Naive thymus-derived CD4-positive, alpha-beta T cell (primary cell): Measurements from ENCODE around the gene DCANP1. TPM values are rescaled to one million over a fixed set of nuclear protein-coding genes. Genes with fewer than 3 reads are reported as not detected.

ENCODE experiments used
- ATAC-seq: fragments of 150-1000 bp; cut with Tn5 transposase; 2 replicates; pipeline ENCODE4 v1.10.0; 2021; ENCODE audit warnings: mild to moderate bottlenecking, moderate library complexity
- CTCF ChIA-PET: fragments of 350-600 bp; sonication (Branson Sonifier 250); formaldehyde crosslinking; loops from one replicate; lab custom pipeline; 2021; ENCODE audit warnings: antibody characterized with exemption; lab: Charles Lee
- POLR2A ChIA-PET: fragments of 350-600 bp; sonication (Branson Sonifier 250); formaldehyde crosslinking; loops from one replicate; lab custom pipeline; 2021; ENCODE audit warnings: antibody characterized with exemption, inconsistent platforms; lab: Charles Lee
- DNase-seq, 9 donors: peaks; one replicate each; pipeline versions ENCODE4 v3.0.0 to v3.0.0-alpha.2; 2020 to 2022; ENCODE audit warnings: mixed read lengths in 1 of 9
- H3K27ac ChIP-seq: one replicate; pipeline ENCODE4 v1.7.0; 2013; ENCODE audit warnings: mild to moderate bottlenecking, low read depth, low read length, moderate library complexity
- H3K27me3 ChIP-seq, 2 donors: one replicate each; pipeline ENCODE4 v1.7.0; 2013; ENCODE audit warnings: low read length in 2 of 2, mild to moderate bottlenecking in 2 of 2, moderate library complexity in 2 of 2; ENCODE audit not compliant: control insufficient read depth in 2 of 2, insufficient read depth in 2 of 2
- H3K36me3 ChIP-seq, 3 experiments: 1 replicate in 2 of 3; 2 replicates in 1 of 3; pipeline ENCODE4 v1.7.0; 2013; ENCODE audit warnings: low read length in 3 of 3, mild to moderate bottlenecking in 3 of 3, moderate library complexity in 1 of 3; ENCODE audit not compliant: insufficient read depth in 3 of 3, control insufficient read depth in 2 of 3
- H3K4me1 ChIP-seq, 2 donors: one replicate each; pipeline ENCODE4 v1.7.0; 2013; ENCODE audit warnings: low read length in 2 of 2, mild to moderate bottlenecking in 2 of 2, moderate library complexity in 1 of 2; ENCODE audit not compliant: control insufficient read depth in 2 of 2, insufficient read depth in 2 of 2
- H3K4me3 ChIP-seq: 2 replicates; pipeline ENCODE4 v1.7.0; 2013; ENCODE audit warnings: mild to moderate bottlenecking, low read length
- H3K9me3 ChIP-seq, 3 experiments: 1 replicate in 2 of 3; 2 replicates in 1 of 3; pipeline ENCODE4 v1.7.0; 2013; ENCODE audit warnings: low read length in 3 of 3; ENCODE audit not compliant: control insufficient read depth in 2 of 3
- H3K27ac Mint-ChIP-seq, 9 donors: one replicate each; pipeline ENCODE4 v1.8.0; 2020 to 2022; ENCODE audit warnings: mixed read lengths in 9 of 9, mild to moderate bottlenecking in 8 of 9, moderate library complexity in 5 of 9, inconsistent platforms in 2 of 9
- H3K27me3 Mint-ChIP-seq, 5 donors: one replicate each; pipeline ENCODE4 v1.8.0; 2021 to 2022; ENCODE audit warnings: mixed read lengths in 5 of 5, mild to moderate bottlenecking in 1 of 5
- H3K36me3 Mint-ChIP-seq, 5 donors: one replicate each; pipeline ENCODE4 v1.8.0; 2020 to 2022; ENCODE audit warnings: mixed read lengths in 5 of 5, mild to moderate bottlenecking in 3 of 5, inconsistent platforms in 1 of 5
- H3K4me1 Mint-ChIP-seq, 7 donors: one replicate each; pipeline ENCODE4 v1.8.0; 2020 to 2022; ENCODE audit warnings: mixed read lengths in 7 of 7, mild to moderate bottlenecking in 3 of 7, inconsistent platforms in 1 of 7
- H3K4me3 Mint-ChIP-seq, 10 donors: one replicate each; pipeline ENCODE4 v1.8.0; 2020 to 2022; ENCODE audit warnings: mild to moderate bottlenecking in 10 of 10, mixed read lengths in 10 of 10, moderate library complexity in 6 of 10, inconsistent platforms in 2 of 10
- H3K9me3 Mint-ChIP-seq, 11 donors: one replicate each; pipeline ENCODE4 v1.8.0; 2020 to 2022; ENCODE audit warnings: mixed read lengths in 11 of 11, mild to moderate bottlenecking in 4 of 11, inconsistent platforms in 1 of 11, moderate library complexity in 1 of 11
- intact Hi-C, 2 donors: fragments of 100-400 bp; cut with micrococcal nuclease; formaldehyde crosslinking; loops; one replicate each; pipeline ENCODE4 v1.15.1; 2023
- polyA plus RNA-seq, 2 donors: library from polyadenylated mRNA; unstranded; fragments of 300-500 nt; fragmentation: Illumina TruSeq; gene quantifications; one replicate each; pipeline ENCODE4 v1.2.3, GENCODE V29; 2021
- total RNA-seq, 6 experiments: library from RNA in 5 of 6; stranded (reverse) in 5 of 6; gene quantifications; 1 replicate in 5 of 6; 2 replicates in 1 of 6; pipeline ENCODE4 v1.2.3 and lab custom pipeline; 2021 to 2026

DCANP1 gene
- total and polyA plus RNA-seq, 7 experiments from 2014 or later, result 0.16 to 0.59 TPM; not detected in 5

- H3K27me3 ChIP-seq, result no peaks in the 10 kb centered on the region
- H3K4me1 ChIP-seq, result peaks cover 0 to 6% of the 10 kb centered on the region in 2 donors
- peak overlapping the region in 1 of 10 donors; percentile 79 for H3K4me3 Mint-ChIP-seq
- peaks cover 7 to 25% (median 13%) of the 10 kb centered on the region in 5 donors for H3K27me3 Mint-ChIP-seq
- intact Hi-C loops, result loop anchor here (1.0 to 5.0 kb wide), 4 partner anchors 27 to 66 kb away; partner anchors contain the start of gene MACROH2A1 (in 2 of the 2)
- DNase-seq, result peak in 7 of 9 donors; percentile 4 to 57 (median 31)
- no peaks in the 10 kb centered on the region for H3K36me3 ChIP-seq
- peak overlapping the region in 3 of 9 donors; percentile 14 to 92 (median 48) for H3K27ac Mint-ChIP-seq
- H3K9me3 Mint-ChIP-seq, result peaks cover 0 to 15% (median 5%) of the 10 kb centered on the region in 11 donors
- no peaks in the 10 kb centered on the region for H3K9me3 ChIP-seq
- H3K4me3 ChIP-seq, result no peak overlapping the region
- ATAC-seq, result peak; percentile 88
- H3K27ac ChIP-seq, result no peak overlapping the region
- H3K36me3 Mint-ChIP-seq, result peaks cover 0 to 7% (median 3%) of the 10 kb centered on the region in 5 donors
- POLR2A ChIA-PET, result no interaction called here
- H3K4me1 Mint-ChIP-seq, result peaks cover 0 to 28% (median 6%) of the 10 kb centered on the region in 7 donors
- CTCF ChIA-PET, result interaction anchor here (0.7 to 2.0 kb wide), 7 partner anchors 24 to 266 kb away, joined by 3 to 11 read pairs (median 4); no protein-coding TSS in a partner anchor
These were observed 20.8 kb downstream of the DCANP1 start for GRCh38 chr5:135426102-135427082.

- H3K27ac Mint-ChIP-seq, result peak overlapping the region in 3 of 9 donors; percentile 14 to 92 (median 48)
- intact Hi-C loops, result loop anchor here (1.0 to 5.0 kb wide), 4 partner anchors 26 to 65 kb away; partner anchors contain the start of gene MACROH2A1 (in 2 of the 2)
- peaks cover 0 to 7% (median 3%) of the 10 kb centered on the region in 5 donors for H3K36me3 Mint-ChIP-seq
- CTCF ChIA-PET, result interaction anchor here (0.7 to 2.0 kb wide), 6 partner anchors 13 to 266 kb away, joined by 3 to 11 read pairs (median 4); no protein-coding TSS in a partner anchor
- DNase-seq (peak in 1 of 9 donors; percentile 1), ATAC-seq (no peak)
- H3K4me3 Mint-ChIP-seq, result peak overlapping the region in 1 of 10 donors; percentile 79
- POLR2A ChIA-PET, result no interaction called here
- Histone ChIP-seq H3K9me3 (no peaks in the 10 kb centered on the region), H3K27ac (no peak overlapping the region), H3K27me3 (no peaks in the 10 kb centered on the region), H3K4me1 (peaks cover 0 to 6% of the 10 kb centered on the region in 2 donors), H3K36me3 (no peaks in the 10 kb centered on the region), H3K4me3 (no peak overlapping the region)
- H3K4me1 Mint-ChIP-seq, result peaks cover 0 to 28% (median 6%) of the 10 kb centered on the region in 7 donors
- H3K9me3 Mint-ChIP-seq, result peaks cover 0 to 19% (median 5%) of the 10 kb centered on the region in 11 donors
- H3K27me3 Mint-ChIP-seq, result peaks cover 12 to 32% (median 20%) of the 10 kb centered on the region in 5 donors
These were observed 21.5 kb downstream of the DCANP1 start for GRCh38 chr5:135425641-135426040.

DNA sequence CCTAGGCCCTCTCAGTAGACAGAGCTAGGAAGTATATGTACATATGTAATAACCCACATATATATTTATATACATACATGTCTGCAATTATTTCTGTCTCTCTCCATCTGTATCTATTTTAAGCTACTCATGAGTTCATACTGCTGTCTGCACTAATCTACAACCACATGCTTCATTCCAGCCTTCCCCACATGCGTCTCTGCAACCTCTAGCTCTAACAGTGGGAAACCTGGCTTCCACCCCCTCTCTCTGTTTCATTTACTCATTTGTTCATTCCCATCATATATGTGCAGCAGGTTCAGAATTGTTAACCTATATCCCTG, 23.3 kb downstream of the DCANP1 start:
- POLR2A ChIA-PET, result no interaction called here

DNA sequence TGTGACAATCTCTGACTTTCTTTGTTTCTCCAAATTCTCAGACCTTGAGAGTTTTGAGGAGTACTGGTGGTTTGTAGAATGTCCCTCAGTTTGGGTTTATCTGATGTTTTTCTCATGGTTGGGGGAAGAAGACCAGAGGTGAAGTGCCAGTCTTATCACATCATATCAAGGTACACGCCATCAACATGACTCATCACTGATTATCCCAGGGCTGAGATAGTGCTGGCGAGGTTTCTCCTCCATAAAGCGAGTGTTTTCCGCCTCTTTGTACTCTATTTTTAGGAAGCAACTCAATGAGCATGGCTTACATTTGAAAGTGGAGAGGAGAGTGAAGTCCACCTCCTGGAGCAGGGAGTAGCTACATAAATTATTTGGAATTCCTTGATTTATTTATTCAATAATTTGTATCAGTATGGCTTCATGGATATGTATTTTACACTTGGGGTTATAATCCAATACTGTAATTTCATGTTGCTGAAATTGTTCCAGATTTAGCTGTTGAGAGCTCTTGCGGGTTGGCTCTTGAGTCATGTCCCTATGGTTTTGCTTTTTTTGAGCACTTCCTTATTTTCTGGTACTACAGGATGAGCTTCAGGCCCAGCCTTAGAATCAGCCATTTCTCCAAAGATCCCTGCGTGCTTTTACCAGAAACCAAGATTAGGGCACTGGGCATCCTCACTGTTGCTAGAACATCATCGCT, 23.9 kb downstream of the DCANP1 start:
- Histone ChIP-seq H3K27ac (no peak overlapping the region), H3K4me3 (no peak overlapping the region), H3K27me3 (no peaks in the 10 kb centered on the region), H3K36me3 (no peaks in the 10 kb centered on the region), H3K9me3 (no peaks in the 10 kb centered on the region), H3K4me1 (peaks cover 0 to 6% of the 10 kb centered on the region in 2 donors)
- Mint-ChIP-seq H3K4me1 (peaks cover 0 to 28% (median 6%) of the 10 kb centered on the region in 7 donors), H3K36me3 (peaks cover 0 to 8% (median 0%) of the 10 kb centered on the region in 5 donors), H3K27ac (no peak overlapping the region), H3K27me3 (peaks cover 20 to 44% (median 38%) of the 10 kb centered on the region in 5 donors), H3K9me3 (peaks cover 0 to 27% (median 10%) of the 10 kb centered on the region in 11 donors), H3K4me3 (no peak overlapping the region)
- ChIA-PET CTCF (interaction anchor here (1.0 kb wide), 1 partner anchor 63 kb away, joined by 3 read pairs; no protein-coding TSS in a partner anchor), POLR2A (no interaction called here)
- DNase-seq, result no peak
- ATAC-seq, result peak; percentile 75
- intact Hi-C loops, result no loop called here

More for the DNA sequence above, 23.3 kb downstream of the DCANP1 start:
- CTCF ChIA-PET, result interaction anchor here (1.0 kb wide), 1 partner anchor 63 kb away, joined by 3 read pairs; no protein-coding TSS in a partner anchor
- Histone ChIP-seq H3K4me1 (peaks cover 0 to 6% of the 10 kb centered on the region in 2 donors), H3K36me3 (no peaks in the 10 kb centered on the region), H3K27me3 (no peaks in the 10 kb centered on the region), H3K27ac (no peak overlapping the region), H3K9me3 (no peaks in the 10 kb centered on the region), H3K4me3 (no peak overlapping the region)
- peaks cover 3 to 11% (median 4%) of the 10 kb centered on the region in 5 donors for H3K36me3 Mint-ChIP-seq
- intact Hi-C loops, result no loop called here
- peaks cover 15 to 39% (median 34%) of the 10 kb centered on the region in 5 donors for H3K27me3 Mint-ChIP-seq
- peaks cover 0 to 28% (median 6%) of the 10 kb centered on the region in 7 donors for H3K4me1 Mint-ChIP-seq
- peaks cover 0 to 29% (median 10%) of the 10 kb centered on the region in 11 donors for H3K9me3 Mint-ChIP-seq
- H3K27ac Mint-ChIP-seq, result no peak overlapping the region
- no peak overlapping the region for H3K4me3 Mint-ChIP-seq
- DNase-seq (no peak), ATAC-seq (no peak)

- CTCF ChIA-PET, result no interaction called here
- H3K4me1 Mint-ChIP-seq, result peaks cover 0 to 28% (median 6%) of the 10 kb centered on the region in 7 donors
- intact Hi-C loops, result no loop called here
- H3K27me3 Mint-ChIP-seq, result peaks cover 23 to 52% (median 47%) of the 10 kb centered on the region in 5 donors
- POLR2A ChIA-PET, result no interaction called here
- no peak for DNase-seq
- peaks cover 0 to 24% (median 10%) of the 10 kb centered on the region in 11 donors for H3K9me3 Mint-ChIP-seq
- no peaks in the 10 kb centered on the region for H3K27me3 ChIP-seq
- H3K4me3 ChIP-seq, result no peak overlapping the region
- peaks cover 0 to 6% of the 10 kb centered on the region in 2 donors for H3K4me1 ChIP-seq
- H3K27ac ChIP-seq, result no peak overlapping the region
- H3K9me3 ChIP-seq, result no peaks in the 10 kb centered on the region
- H3K36me3 Mint-ChIP-seq, result peaks cover 0 to 8% (median 0%) of the 10 kb centered on the region in 5 donors
- no peak overlapping the region for H3K27ac Mint-ChIP-seq
- no peaks in the 10 kb centered on the region for H3K36me3 ChIP-seq
- no peak for ATAC-seq
- H3K4me3 Mint-ChIP-seq, result no peak overlapping the region
These were observed 24.7 kb downstream of the DCANP1 start for GRCh38 chr5:135422419-135422818.

- H3K36me3 Mint-ChIP-seq, result peaks cover 0 to 8% (median 0%) of the 10 kb centered on the region in 5 donors
- H3K4me1 Mint-ChIP-seq, result no peaks in the 10 kb centered on the region
- Histone ChIP-seq H3K4me3 (no peak overlapping the region), H3K9me3 (no peaks in the 10 kb centered on the region), H3K27ac (no peak overlapping the region), H3K36me3 (no peaks in the 10 kb centered on the region), H3K27me3 (no peaks in the 10 kb centered on the region), H3K4me1 (no peaks in the 10 kb centered on the region)
- peaks cover 28 to 80% (median 41%) of the 10 kb centered on the region in 5 donors for H3K27me3 Mint-ChIP-seq
- intact Hi-C loops, result no loop called here
- H3K4me3 Mint-ChIP-seq, result no peak overlapping the region
- no peak for DNase-seq
- no peak overlapping the region for H3K27ac Mint-ChIP-seq
- ATAC-seq, result no peak
- ChIA-PET CTCF (no interaction called here), POLR2A (interaction anchor here (0.8 kb wide), 1 partner anchor 17 kb away, joined by 3 read pairs; no protein-coding TSS in a partner anchor)
- H3K9me3 Mint-ChIP-seq, result peaks cover 0 to 24% (median 10%) of the 10 kb centered on the region in 11 donors
These were observed 30.1 kb downstream of the DCANP1 start for GRCh38 chr5:135417083-135417482.
